GDM1 (cell line): ENCODE measurements around the gene MT1E.
"Not testable (repeated sequence)": the region's sequence is repeated elsewhere in the genome, so short reads cannot be mapped to it uniquely, and the experiment has no call there.

Source experiments
- DNase-seq: peaks from one replicate; lab custom pipeline; 2025; lab: John Stamatoyannopoulos, UW

Gene MT1E

DNA sequence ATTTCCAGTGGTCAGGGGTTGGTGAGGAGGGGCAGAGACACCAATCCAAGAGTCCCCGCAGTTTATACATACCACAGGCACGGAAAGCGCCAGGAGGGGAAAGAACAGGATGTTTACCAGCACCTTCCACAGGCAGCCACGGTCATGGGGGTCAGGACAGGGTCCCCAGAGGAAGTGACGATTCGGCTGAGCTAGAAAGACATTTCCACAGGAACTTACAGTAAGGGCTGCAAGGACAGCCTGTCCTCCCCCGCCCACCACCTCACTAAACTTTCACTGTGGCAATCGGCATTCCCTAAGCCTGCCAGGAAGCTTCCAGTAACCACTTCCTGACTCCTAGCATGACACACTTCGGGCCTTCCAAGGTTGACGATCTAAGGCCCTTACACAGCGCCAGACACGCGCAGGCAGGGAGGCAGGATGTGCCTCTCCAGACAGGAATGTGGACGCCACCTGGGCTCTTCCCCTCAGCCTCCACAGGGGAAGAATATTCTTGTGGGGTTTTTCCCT, 18.4 kb upstream of the MT1E start:
- no peak for DNase-seq

DNA sequence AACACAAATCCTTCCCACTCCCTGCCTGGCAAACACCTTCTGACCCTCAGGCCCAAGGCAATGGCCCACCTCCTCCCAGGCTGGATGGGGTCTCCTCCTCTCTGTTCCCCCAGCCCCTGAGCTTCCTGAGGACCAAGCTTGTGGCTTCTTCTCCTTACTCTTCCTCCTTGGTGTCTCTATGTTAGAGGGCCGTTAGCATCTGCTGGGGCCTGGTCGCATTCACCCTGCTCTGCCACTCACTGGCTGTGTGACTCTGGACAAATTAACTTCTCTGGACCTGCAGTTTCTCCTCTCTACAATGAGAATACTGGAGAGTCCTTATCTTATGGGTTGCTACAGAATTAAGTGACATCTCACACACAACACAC, 17.9 kb upstream of the MT1E start:
- no peak for DNase-seq

DNA sequence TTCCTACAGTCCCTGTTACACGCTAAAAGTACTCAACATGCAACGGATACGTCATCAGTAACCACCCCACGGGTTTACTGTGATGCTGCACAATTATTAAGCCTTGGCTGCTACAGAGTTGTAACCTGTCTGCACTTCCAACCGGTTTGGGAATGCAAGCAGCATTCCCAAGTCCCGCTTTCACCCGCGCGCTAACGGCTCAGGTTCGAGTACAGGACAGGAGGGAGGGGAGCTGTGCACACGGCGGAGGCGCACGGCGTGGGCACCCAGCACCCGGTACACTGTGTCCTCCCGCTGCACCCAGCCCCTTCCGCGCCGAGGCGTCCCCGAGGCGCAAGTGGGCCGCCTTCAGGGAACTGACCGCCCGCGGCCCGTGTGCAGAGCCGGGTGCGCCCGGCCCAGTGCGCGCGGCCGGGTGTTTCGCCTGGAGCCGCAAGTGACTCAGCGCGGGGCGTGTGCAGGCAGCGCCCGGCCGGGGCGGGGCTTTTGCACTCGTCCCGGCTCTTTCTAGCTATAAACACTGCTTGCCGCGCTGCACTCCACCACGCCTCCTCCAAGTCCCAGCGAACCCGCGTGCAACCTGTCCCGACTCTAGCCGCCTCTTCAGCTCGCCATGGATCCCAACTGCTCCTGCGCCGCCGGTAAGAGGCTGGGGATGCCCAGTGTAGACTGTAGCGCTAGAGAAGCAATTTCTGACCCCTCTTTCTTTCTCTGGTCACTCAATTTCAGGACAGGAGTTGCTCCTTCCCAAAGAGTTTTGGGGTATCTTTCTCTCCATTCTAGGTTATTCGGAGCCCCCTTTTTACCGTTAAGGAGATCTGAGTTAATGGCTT, 17.3 kb upstream of the MT1E start, which contains the start of gene MT2A:
MT2A (plus strand) TSS at position 542 of the 833 bp plus-strand sequence; CDS start at position 614, 72 bp downstream.
- peak; percentile 73 for DNase-seq

- DNase-seq = no peak
Measured at GRCh38 chr16:56608876-56609462, 16.6 kb upstream of the MT1E start.

- peak; percentile 61 for DNase-seq
Measured at GRCh38 chr16:56609463-56609921, 16.1 kb upstream of the MT1E start.

DNA sequence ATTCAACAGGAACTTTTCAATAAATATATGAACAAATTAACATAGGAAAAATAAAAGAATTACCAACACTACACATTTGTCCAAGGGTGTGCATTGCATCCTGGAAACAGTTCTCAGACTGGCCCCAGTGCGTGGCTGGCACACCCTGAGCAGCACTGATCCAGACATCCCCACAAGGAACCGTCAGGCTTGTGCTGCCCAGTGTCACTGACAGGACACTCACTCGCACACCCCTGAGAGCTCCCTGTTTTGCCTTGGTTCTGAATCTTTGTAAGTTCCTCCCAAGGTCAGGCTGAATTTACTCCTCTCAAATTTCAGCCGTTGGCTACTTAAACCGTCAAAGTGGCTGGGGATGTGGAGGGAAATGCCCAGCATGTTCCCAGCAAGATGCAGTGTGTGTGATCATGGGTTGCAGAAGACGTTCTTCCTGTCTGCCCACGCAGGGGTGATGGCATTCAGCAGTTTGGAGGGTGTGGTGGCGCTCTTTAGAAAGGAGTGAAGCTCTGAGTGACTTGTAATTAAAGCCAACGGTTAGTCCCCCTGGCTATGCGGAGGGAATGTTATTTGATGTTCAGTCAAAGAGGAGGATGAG, 15.5 kb upstream of the MT1E start:
- no peak for DNase-seq

DNA sequence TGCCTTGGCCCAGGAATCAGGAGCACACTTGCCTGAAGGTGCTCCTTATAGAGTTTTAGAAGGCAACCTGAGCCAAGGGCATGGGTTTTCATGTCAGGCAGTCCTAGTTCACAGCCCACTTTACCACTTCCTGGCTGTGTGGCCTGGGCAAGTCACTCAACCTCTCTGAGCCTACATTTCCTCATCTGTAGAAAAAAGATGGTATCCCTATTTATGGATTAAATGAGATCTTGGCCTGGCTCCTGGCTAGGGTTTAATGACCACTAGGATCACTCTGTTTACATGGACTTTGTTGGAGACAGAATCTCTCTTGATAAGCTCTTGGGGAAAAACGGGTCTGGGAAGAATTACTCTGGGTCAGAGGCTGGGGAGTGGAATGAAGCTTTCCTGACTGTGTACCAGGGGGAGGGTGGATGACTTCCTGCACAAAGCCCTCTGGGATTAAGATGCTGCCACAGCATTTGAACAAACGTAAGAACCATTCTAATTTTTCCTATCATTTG, 14.9 kb upstream of the MT1E start:
- DNase-seq = no peak

DNA sequence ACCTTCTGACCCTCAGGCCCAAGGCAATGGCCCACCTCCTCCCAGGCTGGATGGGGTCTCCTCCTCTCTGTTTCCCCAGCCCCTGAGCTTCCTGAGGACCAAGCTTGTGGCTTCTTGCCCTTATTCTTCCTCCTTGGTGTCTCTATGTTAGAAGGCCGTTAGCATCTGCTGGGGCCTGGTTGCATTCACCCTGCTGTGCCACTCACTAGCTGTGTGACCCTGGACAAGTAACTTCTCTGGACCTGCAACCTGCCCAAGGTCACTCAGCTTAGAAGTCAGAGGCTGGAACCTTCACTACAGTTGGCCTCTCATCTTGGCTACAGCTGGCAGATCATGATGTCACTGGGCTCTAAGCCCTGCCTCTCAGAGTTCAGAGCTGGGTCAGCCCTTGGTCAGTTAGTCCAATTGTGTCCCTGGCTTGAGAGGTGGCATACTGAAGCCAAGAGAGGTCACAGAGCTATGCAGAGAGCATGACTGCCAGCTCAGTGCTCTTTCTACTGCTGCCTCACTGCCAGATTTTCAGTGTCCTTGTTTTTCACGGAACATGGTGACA, 14.2 kb upstream of the MT1E start:
- no peak for DNase-seq

GRCh38 chr16:56613706-56614105, 11.9 kb upstream of the MT1E start:
- no peak for DNase-seq

GRCh38 chr16:56614549-56614991, 11.0 kb upstream of the MT1E start:
- no peak for DNase-seq

DNA sequence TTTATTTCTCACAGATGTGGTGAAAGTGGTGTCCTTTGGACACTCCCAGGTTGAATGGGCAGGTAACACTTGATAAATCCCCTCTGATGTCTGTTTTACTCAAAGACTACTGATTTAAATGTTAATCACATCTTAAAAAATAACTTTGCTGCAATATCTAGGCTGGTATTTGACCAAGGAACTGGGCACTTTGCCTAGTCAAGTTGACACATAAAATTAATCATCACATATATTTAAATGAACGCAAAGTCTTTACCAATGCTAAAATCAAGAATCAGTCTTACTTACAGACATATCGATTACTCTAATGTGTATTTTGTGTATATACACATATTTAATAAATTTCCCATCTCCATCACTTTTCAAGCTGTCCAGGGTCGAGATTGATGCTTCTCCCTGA, 10.2 kb upstream of the MT1E start:
- DNase-seq = no peak

DNA sequence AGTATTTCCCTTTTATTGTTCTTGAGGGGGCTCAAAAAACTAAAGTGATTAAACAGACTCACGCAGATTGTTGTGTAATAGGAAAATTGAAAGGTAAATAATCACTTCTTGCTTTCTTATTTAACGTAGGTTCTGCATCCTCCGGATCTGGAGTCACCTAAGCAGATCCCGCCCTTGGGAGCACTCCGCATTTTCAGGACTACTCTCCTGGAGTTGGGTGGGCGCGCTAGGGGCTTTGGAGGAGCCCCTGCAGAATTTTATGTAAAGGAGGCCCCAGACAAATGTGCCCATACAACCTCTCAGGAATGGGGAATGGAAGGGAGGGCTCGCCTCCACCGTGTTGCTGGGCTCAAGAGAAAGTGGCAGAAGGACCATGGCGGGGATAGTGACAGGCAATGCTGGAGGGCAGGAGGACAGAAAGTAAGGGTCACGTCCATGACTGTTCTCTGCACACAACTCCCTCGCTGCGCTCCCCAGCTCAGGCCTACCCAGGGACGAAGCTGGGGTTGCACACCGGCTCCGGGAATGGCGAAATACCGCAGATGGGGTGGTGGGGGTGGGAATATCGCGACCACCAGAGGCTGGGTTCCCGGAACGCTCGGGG, 8.9 kb upstream of the MT1E start:
- DNase-seq = no peak

DNA sequence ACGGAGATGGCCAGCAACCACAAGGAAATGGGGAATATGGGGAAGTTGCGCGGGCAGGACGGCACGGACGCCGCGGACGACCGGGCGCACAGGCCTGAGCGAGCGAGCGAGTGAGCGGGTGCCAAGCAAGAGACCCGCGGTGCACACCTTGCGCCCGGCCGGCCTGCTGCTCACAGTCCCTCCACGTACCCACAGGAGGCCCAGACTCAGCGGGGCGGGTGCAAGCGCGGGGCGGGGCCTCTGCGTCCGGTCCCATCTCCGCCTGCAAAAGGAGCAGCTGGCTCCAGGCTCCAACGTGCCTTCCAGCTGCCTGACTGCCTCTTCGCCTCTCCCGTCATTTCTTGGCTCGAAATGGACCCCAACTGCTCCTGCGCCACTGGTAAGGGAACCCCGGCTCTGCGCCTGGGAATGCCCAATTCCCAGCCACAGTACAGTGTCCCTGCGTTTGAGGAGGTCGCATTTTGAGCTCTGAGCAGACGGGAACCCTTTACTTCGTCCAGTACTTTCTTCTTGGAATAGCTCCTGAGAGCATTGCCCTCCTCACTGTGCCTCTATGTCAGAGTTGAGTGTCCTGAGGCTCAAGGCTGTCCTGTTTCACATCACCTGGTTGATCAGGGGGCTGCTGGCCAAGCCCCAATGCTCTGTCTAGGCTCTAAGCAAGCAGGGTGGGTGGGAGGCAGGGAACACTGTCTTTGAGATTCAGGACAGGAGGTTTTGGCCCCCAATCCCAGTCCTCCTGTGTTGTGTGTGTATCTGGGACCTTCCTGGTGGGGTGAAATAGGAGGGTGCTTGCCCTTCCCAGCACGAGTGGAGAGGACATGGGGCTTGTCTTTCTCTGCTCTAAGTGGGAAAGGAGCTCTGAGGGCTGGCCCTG, 8.1 kb upstream of the MT1E start:
- no peak for DNase-seq

DNA sequence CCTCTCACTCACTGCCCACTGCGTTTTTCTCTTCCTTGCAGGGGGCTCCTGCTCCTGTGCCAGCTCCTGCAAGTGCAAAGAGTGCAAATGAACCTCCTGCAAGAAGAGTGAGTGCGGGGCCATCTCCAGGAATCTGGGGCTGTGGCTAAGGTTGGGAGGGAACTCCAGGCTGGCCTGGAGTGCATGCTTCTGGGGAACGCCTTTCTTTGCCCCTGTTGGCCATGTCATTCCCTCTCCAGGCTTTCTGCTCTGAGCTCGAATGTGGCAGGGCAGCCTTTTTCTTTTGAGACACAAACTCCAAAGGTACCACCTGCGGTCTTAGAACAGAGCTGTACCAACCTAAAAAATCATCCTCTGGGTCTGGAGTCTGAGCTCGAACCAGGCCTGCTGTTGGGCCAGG, 7.4 kb upstream of the MT1E start:
- no peak for DNase-seq

GRCh38 chr16:56620339-56620897, 5.2 kb upstream of the MT1E start:
- DNase-seq = no peak

GRCh38 chr16:56621665-56622445, 3.7 kb upstream of the MT1E start:
- DNase-seq = not testable (repeated sequence)

GRCh38 chr16:56623184-56623583, 2.4 kb upstream of the MT1E start:
- not testable (repeated sequence) for DNase-seq

DNA sequence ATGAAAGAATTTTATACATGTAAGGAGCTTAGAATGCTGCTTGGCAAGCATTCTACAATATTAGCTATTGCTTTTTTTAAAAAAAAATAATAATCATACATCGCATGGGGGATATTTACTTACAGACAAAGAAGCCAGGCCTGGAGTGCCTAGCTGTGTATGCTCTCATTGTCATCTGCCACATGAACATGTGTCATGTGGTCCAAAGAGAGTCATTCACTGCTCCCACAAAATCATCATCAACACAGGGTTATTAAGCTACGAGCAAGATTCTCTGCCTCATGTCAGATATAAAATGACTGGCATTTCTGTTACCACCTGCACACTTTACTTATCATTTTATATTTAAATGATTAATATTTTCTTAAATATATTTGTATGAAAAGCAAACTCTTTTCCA, 1.9 kb upstream of the MT1E start:
- DNase-seq = no peak

GRCh38 chr16:56625943-56626654, 518 bp downstream of the MT1E start:
- DNase-seq = no peak
